ENCODE data around the gene CELF4.

CELF4 gene

GRCh38 chr18:37330173-37330572 is 235.4 kb downstream of the CELF4 start:
- DNase-seq: no peak

- no peak for DNase-seq
Measured at GRCh38 chr18:37328946-37329719, 236.5 kb downstream of the CELF4 start.

- DNase-seq: peak in 1 of 58 donors; percentile 39
Measured at GRCh38 chr18:37327063-37327577, 238.5 kb downstream of the CELF4 start.

GRCh38 chr18:37322492-37323035 is 243.0 kb downstream of the CELF4 start:
- peak in 36 of 58 donors; percentile 6 to 65 (median 30) for DNase-seq

GRCh38 chr18:37321582-37322491 is 243.8 kb downstream of the CELF4 start:
- DNase-seq: no peak

- DNase-seq: no peak
Measured at GRCh38 chr18:37320317-37320716, 245.3 kb downstream of the CELF4 start.

GRCh38 chr18:37318360-37319355 is 246.9 kb downstream of the CELF4 start:
- DNase-seq: no peak

GRCh38 chr18:37317486-37317885 is 248.1 kb downstream of the CELF4 start:
- DNase-seq: peak in 1 of 58 donors; percentile 21

GRCh38 chr18:37316468-37316867 is 249.1 kb downstream of the CELF4 start:
- no peak for DNase-seq

- DNase-seq: no peak
Measured at GRCh38 chr18:37315935-37316334, 249.7 kb downstream of the CELF4 start.

- DNase-seq: no peak
Measured at GRCh38 chr18:37314534-37314933, 251.1 kb downstream of the CELF4 start.

- no peak for DNase-seq
Measured at GRCh38 chr18:37313624-37314023, 252.0 kb downstream of the CELF4 start.

GRCh38 chr18:37309861-37310260 is 255.7 kb downstream of the CELF4 start:
- DNase-seq: no peak

GRCh38 chr18:37309059-37309458 is 256.5 kb downstream of the CELF4 start:
- DNase-seq: no peak

GRCh38 chr18:37307181-37307580 is 258.4 kb downstream of the CELF4 start:
- no peak for DNase-seq

- DNase-seq: no peak
Measured at GRCh38 chr18:37306432-37306831, 259.2 kb downstream of the CELF4 start.

- DNase-seq: peak in 5 of 58 donors; percentile 16 to 32 (median 24)
Measured at GRCh38 chr18:37305066-37305465, 260.5 kb downstream of the CELF4 start.

- DNase-seq: peak in 15 of 58 donors; percentile 8 to 57 (median 21)
Measured at GRCh38 chr18:37304012-37304680, 261.5 kb downstream of the CELF4 start.

- DNase-seq: no peak
Measured at GRCh38 chr18:37303009-37303408, 262.6 kb downstream of the CELF4 start.

GRCh38 chr18:37302519-37302918 is 263.1 kb downstream of the CELF4 start:
- peak in 1 of 58 donors; percentile 15 for DNase-seq
